Heart right ventricle (tissue), 16 donors: ENCODE data around the gene SSBP2. TPM values are rescaled to one million over a fixed set of nuclear protein-coding genes. Genes with fewer than 3 reads are reported as not detected.

Source experiments
- ATAC-seq, 8 donors: fragments of 200-7000 bp; cut with Tn5 transposase; one replicate each; pipeline ENCODE4 v1.9.1; 2020; ENCODE audit warnings: mild to moderate bottlenecking in 8 of 8, moderate library complexity in 8 of 8, moderate number of reproducible peaks in 1 of 8
- DNase-seq, 2 donors: peaks; one replicate each; pipeline ENCODE4 v3.0.0-alpha.2; 2020
- H3K27ac ChIP-seq, 10 donors: fragments of 200-600 bp; sonication (generic) in 2 of 10; one replicate each; pipeline versions ENCODE4 v1.5.0 to v1.8.0; 2020 to 2022; ENCODE audit warnings: mild to moderate bottlenecking in 3 of 10
- H3K27me3 ChIP-seq, 7 donors: fragments of 200-600 bp; one replicate each; pipeline ENCODE4 v1.8.0; 2021 to 2022; ENCODE audit warnings: mild to moderate bottlenecking in 2 of 7
- H3K36me3 ChIP-seq, 9 donors: fragments of 200-600 bp; sonication (generic) in 1 of 9; one replicate each; pipeline versions ENCODE4 v1.5.0 to v1.8.0; 2020 to 2022; ENCODE audit warnings: mild to moderate bottlenecking in 2 of 9
- H3K4me1 ChIP-seq, 9 donors: fragments of 200-600 bp; sonication (generic) in 1 of 9; one replicate each; pipeline versions ENCODE4 v1.5.0 to v1.8.0; 2020 to 2022; ENCODE audit warnings: mild to moderate bottlenecking in 4 of 9
- H3K4me3 ChIP-seq, 10 donors: fragments of 200-600 bp; sonication (generic) in 2 of 10; one replicate each; pipeline versions ENCODE4 v1.5.0 to v1.8.0; 2020 to 2022; ENCODE audit warnings: mild to moderate bottlenecking in 7 of 10, moderate library complexity in 2 of 10
- H3K9me3 ChIP-seq, 11 donors: fragments of 200-600 bp in 10 of 11; sonication (generic) in 2 of 11; one replicate each; pipeline versions ENCODE4 v1.5.0 to v1.8.0; 2013 to 2022; ENCODE audit warnings: mild to moderate bottlenecking in 2 of 11, control low read depth in 1 of 11, moderate library complexity in 1 of 11
- WGBS, 2 donors: extraction: QIAGEN DNeasy Blood & Tissue Kit; methylation state at CpG; one replicate each; pipeline ENCODE4 v1.1.7; 2013; ENCODE audit warnings: inconsistent platforms in 1 of 2; 5-methylcytosine and 5-hydroxymethylcytosine counted together
- intact Hi-C, 10 donors: fragments of 100-400 bp; cut with DNase I; formaldehyde crosslinking; loops; one replicate each; pipeline versions ENCODE4 v1.11.1 to v1.14.2; 2022
- polyA plus RNA-seq, 2 donors: library from polyadenylated mRNA; stranded (reverse); fragments of 200-250 nt; gene quantifications; one replicate each; pipeline ENCODE4 v1.2.3, GENCODE V29; 2013
- total RNA-seq, 10 donors: library from RNA; stranded (reverse); fragmentation: NEBNext Ultra II Directional in 3 of 10; extraction: Animal tissue kit (Norgen Biotek cat#: 25700) in 3 of 10; gene quantifications; one replicate each; pipeline versions ENCODE4 v1.2.1 to v1.2.4, GENCODE V29; 2021 to 2023
- TF ChIP-seq, protein P1 (sequence below), 9 donors: fragments of 200-600 bp; sonication (generic) in 2 of 9; IDR thresholded peaks; one replicate each; pipeline versions ENCODE4 v1.5.0 to v1.8.0; 2021 to 2022; ENCODE audit warnings: antibody characterized with exemption in 9 of 9, mild to moderate bottlenecking in 5 of 9, moderate library complexity in 1 of 9
- donor health status: Arrhythmogenic right ventricular cardiomyopathy.
- donor health status: ischemic (EF 13 %, LVEDD 7.1; RV severe dilation, severe dysfunction).
- donor health status: healthy with polysubstance abuse.
- donor health status: DM: no; HTN: yes; CAD: no.
- donor health status: DM: no; HTN: no; CAD: no.
- donor health status: ischemic (EF 25% LVEDD 6.9; RV normal size, moderate dysfunction).
- donor health status: ischemic (EF 25% LVEDD 5.7; RV mildly dilated, moderate dysfunction).
- donor health status: healthy.
- donor health status: DM: yes; HTN: yes; CAD: no.
- donor health status: Ischemic cardiomyopathy.
- donor health status: ischemic (EF 35%, LVEDD 5.7; RV mildly dilated, moderate dysfunction).
- donor health status: nonischemic (EF 11% LVEDD 7.7; RV severe dilation, severe dysfunction).
- donor health status: DM: yes; HTN: yes; CAD: no.
- donor health status: PGD.
- donor health status: ischemic (EF 29% LVEDD 5.4; RV normal size, mild dysfunction).
- donor health status: nonischemic (EF 23%, LVEDD 6.1; RV moderate dilation, normal function).

Gene SSBP2
- total and polyA plus RNA-seq, 12 donors, result 24.2 to 85.9 (median 52.0) TPM

- H3K4me3 ChIP-seq, result no peak overlapping the region
- H3K4me1 ChIP-seq, result peaks cover 0 to 48% (median 27%) of the 10 kb centered on the region in 9 donors
- TF ChIP-seq, protein P1, sequence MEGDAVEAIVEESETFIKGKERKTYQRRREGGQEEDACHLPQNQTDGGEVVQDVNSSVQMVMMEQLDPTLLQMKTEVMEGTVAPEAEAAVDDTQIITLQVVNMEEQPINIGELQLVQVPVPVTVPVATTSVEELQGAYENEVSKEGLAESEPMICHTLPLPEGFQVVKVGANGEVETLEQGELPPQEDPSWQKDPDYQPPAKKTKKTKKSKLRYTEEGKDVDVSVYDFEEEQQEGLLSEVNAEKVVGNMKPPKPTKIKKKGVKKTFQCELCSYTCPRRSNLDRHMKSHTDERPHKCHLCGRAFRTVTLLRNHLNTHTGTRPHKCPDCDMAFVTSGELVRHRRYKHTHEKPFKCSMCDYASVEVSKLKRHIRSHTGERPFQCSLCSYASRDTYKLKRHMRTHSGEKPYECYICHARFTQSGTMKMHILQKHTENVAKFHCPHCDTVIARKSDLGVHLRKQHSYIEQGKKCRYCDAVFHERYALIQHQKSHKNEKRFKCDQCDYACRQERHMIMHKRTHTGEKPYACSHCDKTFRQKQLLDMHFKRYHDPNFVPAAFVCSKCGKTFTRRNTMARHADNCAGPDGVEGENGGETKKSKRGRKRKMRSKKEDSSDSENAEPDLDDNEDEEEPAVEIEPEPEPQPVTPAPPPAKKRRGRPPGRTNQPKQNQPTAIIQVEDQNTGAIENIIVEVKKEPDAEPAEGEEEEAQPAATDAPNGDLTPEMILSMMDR (IDR thresholded peaks at IDR 0.05), result no peak
- H3K9me3 ChIP-seq, result no peaks in the 10 kb centered on the region
- no peak for DNase-seq
- no peak for ATAC-seq
- H3K27me3 ChIP-seq, result no peaks in the 10 kb centered on the region
- intact Hi-C loops, result no loop called here
- no peak overlapping the region for H3K27ac ChIP-seq
- no peaks in the 10 kb centered on the region for H3K36me3 ChIP-seq
- WGBS, 2 donors, result 30 to 53% methylated on average over 1 of the region's 1 CpG
Observed at GRCh38 chr5:81726297-81726696, 24.6 kb downstream of the SSBP2 start.

DNA sequence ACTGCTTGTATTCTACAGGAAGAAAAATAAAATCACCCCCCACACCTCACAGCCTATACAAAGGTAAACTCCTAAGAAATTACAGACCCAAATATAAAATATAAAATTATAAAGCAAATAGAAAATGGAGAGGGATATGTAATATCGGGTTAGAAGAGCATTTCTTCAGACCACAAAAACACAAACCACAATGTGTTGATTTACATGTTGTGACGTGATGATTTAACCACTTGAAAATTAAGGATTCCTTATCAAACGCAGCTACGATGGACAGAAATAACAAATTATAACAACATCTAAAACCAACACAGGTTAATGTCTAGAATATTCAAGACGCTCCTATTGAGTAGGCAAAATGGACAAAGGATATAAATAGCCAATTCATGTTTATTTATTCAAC, 26.3 kb downstream of the SSBP2 start:
- WGBS, 2 donors, result 65 to 72% methylated on average over 5 of the region's 5 CpGs
- DNase-seq (no peak), ATAC-seq (no peak)
- intact Hi-C loops, result no loop called here
- no peak overlapping the region for H3K4me3 ChIP-seq
- no peak overlapping the region for H3K27ac ChIP-seq
- H3K9me3 ChIP-seq, result no peaks in the 10 kb centered on the region
- peaks cover 0 to 62% (median 41%) of the 10 kb centered on the region in 9 donors for H3K4me1 ChIP-seq
- H3K36me3 ChIP-seq, result no peaks in the 10 kb centered on the region
- H3K27me3 ChIP-seq, result no peaks in the 10 kb centered on the region
- TF ChIP-seq, protein P1 (IDR thresholded peaks at IDR 0.05), result no peak

DNA sequence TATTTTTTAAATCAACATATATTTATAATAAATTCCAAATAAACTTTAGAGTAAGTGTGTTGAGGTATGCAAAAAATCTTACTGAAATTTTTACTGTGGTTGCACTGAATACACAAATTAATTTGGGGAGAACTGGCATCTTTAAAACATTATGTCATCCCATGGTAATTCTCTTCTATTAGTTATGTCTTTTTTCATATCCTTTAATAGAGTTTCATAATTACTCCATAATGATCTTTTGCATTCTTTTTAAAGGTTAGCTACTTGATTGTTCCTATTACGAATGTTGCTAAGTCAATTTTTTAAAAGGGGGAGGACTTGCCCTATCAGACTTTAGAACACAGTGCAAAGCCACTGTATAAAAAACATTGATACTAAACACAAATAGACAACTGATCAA, 26.8 kb downstream of the SSBP2 start:
- Histone ChIP-seq H3K27me3 (no peaks in the 10 kb centered on the region), H3K4me3 (no peak overlapping the region), H3K9me3 (no peaks in the 10 kb centered on the region), H3K36me3 (no peaks in the 10 kb centered on the region), H3K27ac (no peak overlapping the region), H3K4me1 (peaks cover 0 to 67% (median 41%) of the 10 kb centered on the region in 9 donors)
- ATAC-seq, result no peak
- TF ChIP-seq, protein P1 (IDR thresholded peaks at IDR 0.05), result no peak
- intact Hi-C loops, result no loop called here
- no peak for DNase-seq
- 84% methylated on average over 1 of the region's 1 CpG for WGBS, 2 donors

DNA sequence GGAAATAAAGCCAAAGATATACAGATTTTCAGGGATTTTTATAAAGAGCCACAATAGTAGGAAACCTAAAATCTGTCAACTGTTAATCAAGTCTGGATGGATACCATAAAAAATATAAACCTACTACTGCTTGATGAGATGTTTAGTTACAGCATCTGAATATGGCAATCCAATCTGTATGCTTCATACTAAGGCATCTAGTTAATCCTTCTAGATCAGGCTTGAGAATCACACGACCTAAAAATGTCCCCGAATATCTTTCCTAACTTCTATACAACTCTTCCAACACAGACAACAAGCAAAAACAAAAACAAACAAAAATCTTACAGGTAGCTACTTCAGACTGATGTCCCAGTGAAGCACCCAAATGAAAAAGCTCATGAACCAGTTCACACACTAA, 29.8 kb downstream of the SSBP2 start:
- intact Hi-C loops, result no loop called here
- Histone ChIP-seq H3K4me3 (no peak overlapping the region), H3K36me3 (no peaks in the 10 kb centered on the region), H3K27me3 (no peaks in the 10 kb centered on the region), H3K9me3 (no peaks in the 10 kb centered on the region), H3K4me1 (peaks cover 0 to 82% (median 58%) of the 10 kb centered on the region in 9 donors), H3K27ac (no peak overlapping the region)
- 70 to 75% methylated on average over 2 of the region's 2 CpGs for WGBS, 2 donors
- ATAC-seq (no peak), DNase-seq (no peak)
- TF ChIP-seq, protein P1 (IDR thresholded peaks at IDR 0.05), result no peak
